Daoy (cell line): ENCODE data around the gene AGBL1. TPM values are rescaled to one million over a fixed set of nuclear protein-coding genes. Genes with fewer than 3 reads are reported as not detected.
"Not testable (repeated sequence)": the region's sequence is repeated elsewhere in the genome, so short reads cannot be mapped to it uniquely, and the experiment has no call there.

Experiments
- DNase-seq: peaks from one replicate; pipeline ENCODE4 v3.0.0-alpha.2; 2015; ENCODE audit warnings: low read depth
- total RNA-seq: library from RNA; depleted of rRNA; stranded (reverse); fragments of >200 nt; shearing (Covaris generic); gene quantifications from 2 replicates; pipeline ENCODE4 v1.2.3, GENCODE V29; 2014

AGBL1 gene
- total RNA-seq, 1 experiment from 2014 or later, result not detected

- no peak for DNase-seq
Observed at GRCh38 chr15:86082619-86083380, 3.1 kb downstream of the AGBL1 start.

DNA sequence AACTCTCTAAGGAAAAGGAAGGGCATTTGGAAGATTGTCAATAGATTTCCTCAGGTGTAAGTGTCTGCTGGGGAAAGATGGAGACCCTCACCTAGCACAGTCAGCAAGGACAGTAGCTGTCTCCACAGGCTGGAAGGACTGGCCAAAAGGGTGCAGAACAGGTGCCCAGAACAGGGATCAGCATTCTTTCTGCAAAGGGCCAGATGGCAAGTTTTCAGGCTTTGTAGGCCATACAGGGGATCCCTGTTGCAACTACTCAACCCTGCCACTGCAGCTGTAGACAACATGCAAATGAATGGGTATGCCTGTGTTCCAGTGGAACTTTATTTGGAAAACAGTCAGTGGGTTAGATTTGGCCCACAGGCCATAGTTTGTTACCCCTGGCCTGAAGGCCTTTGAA lies 8.1 kb downstream of the AGBL1 start:
- DNase-seq, result no peak

GRCh38 chr15:86089422-86089821 lies 9.8 kb downstream of the AGBL1 start:
- DNase-seq, result no peak

- no peak for DNase-seq
Observed at GRCh38 chr15:86101818-86102217, 22.1 kb downstream of the AGBL1 start.

GRCh38 chr15:86103825-86104224 lies 24.2 kb downstream of the AGBL1 start:
- no peak for DNase-seq

- no peak for DNase-seq
Observed at GRCh38 chr15:86106306-86106705, 26.6 kb downstream of the AGBL1 start.

DNA sequence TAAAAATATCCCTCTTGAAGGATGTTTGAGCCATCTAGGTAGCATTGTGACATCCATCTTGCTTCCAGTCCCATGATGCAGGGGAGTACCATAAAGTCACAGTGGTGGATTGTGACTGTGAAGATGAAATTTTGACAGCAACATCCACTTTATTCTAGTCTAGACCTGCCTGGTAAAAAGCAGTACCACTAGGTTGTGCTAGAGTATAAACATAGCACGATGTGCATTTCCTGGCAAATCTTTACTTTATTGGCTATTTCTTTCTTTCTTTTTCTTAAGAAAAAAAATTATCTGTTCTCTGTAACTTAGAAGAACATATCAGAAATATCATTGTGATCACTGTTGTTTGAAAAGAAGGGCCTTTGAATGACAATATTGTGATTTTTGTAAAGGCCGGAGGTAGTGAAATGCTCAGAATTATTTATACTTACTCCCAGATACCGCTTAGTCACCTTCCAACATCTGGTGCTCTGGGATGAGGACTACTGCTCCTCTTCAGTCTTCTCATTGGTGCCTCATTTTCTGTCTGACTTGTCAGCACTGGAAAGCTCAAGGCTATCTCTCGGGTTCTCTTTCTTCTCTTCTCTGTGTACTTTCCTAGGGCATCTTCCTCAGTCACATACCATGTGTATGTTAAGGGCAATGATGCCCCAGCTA lies 35.6 kb downstream of the AGBL1 start:
- DNase-seq, result no peak

DNA sequence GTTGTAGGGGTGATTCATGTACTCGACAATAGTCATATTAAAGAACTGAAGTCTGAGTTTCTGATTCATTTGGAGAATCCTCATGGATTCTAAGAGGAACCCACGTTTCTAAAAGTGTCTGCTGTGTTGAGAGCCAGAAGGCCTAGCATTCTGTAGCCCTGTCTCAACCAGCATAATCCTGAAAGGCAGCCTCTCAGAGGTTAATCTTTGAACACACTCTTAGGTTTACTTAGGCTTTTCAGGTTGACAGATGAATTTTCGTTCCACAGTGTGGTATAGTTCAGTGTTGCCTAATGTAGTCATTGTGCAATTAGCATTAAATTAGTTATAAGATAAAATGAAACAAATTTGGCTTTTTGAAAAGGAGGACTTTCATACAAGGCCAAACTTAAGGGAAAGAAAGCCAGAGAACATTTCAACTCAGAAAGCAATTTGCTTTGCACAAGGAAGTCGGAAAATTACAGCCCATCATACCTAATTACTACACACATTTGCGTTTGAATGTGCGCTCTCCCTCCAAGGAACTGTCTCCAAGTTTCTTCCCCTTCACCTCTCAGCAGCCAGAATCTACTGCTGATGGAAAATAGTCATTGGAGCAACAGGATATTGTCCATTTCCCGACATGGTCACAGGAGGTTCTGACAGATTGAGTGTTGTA lies 42.0 kb downstream of the AGBL1 start:
- no peak for DNase-seq

- not testable (repeated sequence) for DNase-seq
Observed at GRCh38 chr15:86122691-86123391, 43.2 kb downstream of the AGBL1 start.

DNA sequence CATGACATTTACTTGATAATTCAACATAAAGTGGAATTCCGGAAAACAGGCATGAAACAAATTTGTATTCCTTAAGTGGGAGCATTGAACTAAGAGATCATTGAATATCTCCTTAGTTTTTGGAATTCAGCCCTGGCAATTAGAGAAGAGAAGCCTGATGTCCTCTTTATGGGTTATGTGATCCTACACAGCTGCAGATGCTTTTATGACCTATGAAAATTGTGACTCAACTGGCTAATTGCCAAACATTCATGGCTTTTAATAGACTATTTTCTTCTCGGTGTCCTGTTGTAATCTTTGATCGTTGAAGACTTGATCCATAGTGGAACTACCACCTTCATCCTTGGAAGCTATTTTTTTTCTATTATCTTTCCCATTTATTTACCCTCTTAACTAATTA lies 46.1 kb downstream of the AGBL1 start:
- DNase-seq, result no peak

DNA sequence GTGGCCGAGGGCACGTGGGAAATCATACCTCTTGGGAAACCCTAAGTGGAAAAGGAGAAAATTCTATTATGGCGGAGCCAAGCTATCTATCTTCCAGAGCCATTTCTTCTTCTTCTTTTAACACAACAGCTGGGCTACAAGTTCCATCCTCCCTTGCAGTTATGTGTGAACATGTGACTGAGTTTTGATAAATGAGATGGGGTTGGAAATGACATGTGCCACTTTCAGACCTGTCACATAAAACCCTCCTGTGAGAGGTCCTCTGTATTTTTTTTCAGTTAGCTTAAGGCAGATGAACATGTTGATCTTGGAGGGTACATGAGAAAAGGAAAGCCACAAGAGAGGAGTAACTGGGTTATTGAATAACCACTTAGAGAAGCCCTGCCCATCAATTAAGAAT lies 47.9 kb downstream of the AGBL1 start:
- DNase-seq, result no peak

- no peak for DNase-seq
Observed at GRCh38 chr15:86135041-86135440, 55.4 kb downstream of the AGBL1 start.

- DNase-seq, result no peak
Observed at GRCh38 chr15:86136861-86137260, 57.2 kb downstream of the AGBL1 start.

DNA sequence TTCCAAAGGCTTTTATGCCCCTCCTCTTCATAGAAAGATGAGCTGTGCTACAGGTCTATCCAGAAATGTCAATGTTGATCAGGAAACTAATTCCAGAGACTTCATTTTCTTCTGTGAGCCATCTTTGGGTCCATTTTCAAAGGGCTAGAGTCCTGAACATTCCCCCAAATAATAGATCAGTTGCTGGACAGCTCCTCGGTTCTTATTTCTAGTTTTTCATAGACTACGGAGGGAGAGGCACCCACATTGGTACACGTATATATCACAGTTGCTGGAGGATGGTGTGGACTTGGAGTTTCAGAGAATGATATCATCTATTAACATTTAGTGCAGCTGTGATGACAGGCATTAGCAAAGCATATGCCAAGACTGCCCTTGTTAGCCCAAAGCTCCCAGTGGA lies 59.1 kb downstream of the AGBL1 start:
- no peak for DNase-seq

DNA sequence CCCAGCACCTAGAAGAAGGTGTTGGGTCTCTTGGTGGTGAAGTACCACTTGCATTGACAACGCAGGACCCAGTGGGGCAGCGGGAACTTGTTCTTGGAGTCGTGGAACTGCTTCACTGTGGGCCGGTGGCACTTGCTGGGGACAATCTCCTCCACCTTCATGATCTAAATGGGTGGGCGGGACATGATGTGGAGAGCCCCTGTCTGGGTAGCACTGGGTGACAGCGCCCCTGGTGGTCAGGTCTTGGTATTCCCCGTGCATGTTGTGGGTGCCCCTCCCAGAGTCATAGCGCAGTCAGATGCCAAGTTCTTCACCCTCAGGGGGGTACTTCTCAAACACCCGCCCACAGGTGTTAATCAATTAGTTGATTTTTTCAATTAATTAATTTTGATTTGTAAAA lies 60.2 kb downstream of the AGBL1 start:
- DNase-seq, result no peak

DNA sequence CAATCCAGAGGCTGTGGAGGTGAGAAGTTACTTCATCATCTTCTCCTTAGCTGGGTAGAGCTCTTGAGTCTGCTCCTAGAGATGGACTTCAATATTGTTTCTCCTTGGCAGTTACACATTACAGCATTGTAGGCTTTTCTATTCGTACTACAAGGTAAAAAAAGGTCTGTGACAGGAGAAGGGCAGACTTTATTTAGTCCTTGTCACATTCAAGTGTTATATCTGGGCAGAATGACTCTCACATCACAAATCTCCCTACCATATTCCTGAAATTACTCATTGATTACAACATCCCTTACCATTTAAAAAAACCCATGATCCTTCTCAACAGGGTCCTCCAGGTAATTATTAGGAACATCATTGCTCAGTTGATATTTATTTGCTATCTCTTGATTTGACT lies 75.0 kb downstream of the AGBL1 start:
- DNase-seq, result no peak

GRCh38 chr15:86155551-86155950 lies 75.9 kb downstream of the AGBL1 start:
- DNase-seq, result no peak

- DNase-seq, result no peak
Observed at GRCh38 chr15:86157606-86158293, 78.1 kb downstream of the AGBL1 start.

DNA sequence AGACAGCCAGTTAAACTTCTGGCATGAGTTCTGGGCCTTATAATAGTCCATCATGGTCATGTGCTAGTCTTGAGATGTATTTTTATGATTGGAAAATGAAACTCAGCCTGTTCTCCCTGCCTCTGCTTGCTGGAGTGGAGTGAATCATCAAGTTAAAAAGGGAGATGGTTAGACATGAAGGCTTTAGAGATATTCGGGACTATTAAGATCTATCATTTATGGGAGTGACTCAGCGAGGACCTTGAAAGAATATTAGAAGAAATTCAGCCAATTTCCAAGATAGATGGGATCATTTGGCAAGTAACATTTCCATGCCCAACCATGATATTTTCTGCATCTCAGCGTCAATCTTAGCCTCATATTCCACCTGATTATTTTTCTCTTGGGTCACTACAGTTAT lies 79.8 kb downstream of the AGBL1 start:
- no peak for DNase-seq

DNA sequence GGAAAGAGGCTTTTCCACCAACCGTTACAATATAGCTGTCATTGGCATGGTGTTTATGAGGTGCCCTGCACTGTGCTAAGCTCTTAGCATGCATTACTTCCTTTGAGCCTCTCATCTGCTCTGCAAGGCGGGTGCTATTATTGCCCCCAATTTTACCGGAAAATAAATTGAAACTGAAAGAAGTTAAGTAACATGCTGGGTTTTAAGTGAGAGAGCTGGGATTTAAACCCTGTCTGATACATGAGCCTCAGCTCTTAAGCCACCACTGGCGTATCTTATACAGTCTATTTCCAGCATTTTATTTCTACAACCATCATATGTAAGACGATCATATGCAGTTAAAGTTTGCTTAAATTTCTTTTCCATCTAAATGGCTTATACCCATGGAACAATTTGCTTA lies 81.6 kb downstream of the AGBL1 start:
- DNase-seq, result no peak

DNA sequence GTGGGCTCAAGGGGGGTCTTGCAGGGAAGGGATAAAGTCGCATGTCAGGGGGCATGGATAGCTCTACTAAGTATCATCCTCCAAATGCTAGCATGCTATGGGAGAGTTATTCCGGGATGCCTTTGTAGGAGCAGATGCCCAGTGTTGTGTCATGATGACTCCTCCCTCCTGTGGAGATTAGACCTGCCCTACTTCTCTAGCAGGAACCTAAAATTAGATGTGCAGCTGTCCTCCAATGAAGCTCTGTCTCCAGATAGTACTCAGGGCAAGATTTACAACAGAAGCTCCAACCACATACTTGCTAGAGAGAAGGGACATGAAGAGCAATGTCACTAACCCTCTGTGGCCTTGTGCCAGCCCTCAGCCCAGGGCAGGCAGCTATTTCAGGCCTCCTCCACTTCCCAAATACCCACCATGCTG lies 82.5 kb downstream of the AGBL1 start:
- DNase-seq, result no peak

GRCh38 chr15:86162641-86163040 lies 83.0 kb downstream of the AGBL1 start:
- DNase-seq, result no peak
